ENCODE data around the gene KIF6. TPM values are rescaled to one million over a fixed set of nuclear protein-coding genes. Genes with fewer than 3 reads are reported as not detected.

The KIF6 gene
- total and polyA plus RNA-seq, 2 of the 8 experiments (the other 6 are each of a cell fraction or from before 2014, with no cell fraction given): 0.53 to 0.65 TPM

GRCh38 chr6:39366931-39367618 lies 358.1 kb downstream of the KIF6 start (continued):
- TF ChIP-seq TCF12 (IDR thresholded peaks at IDR 0.05; ENCODE audit: low read depth, low read length) (no peak), BACH1 (IDR thresholded peaks at IDR 0.05; ENCODE audit: low read length) (no peak), MAFK (IDR thresholded peaks at IDR 0.05; ENCODE audit: low read depth, low read length) (no peak), SIX5 (IDR thresholded peaks at IDR 0.05; ENCODE audit: low read depth, low read length) (no peak), RBBP5 (IDR thresholded peaks at IDR 0.05; ENCODE audit: borderline replicate concordance, low read depth, low read length) (no peak), POLR2A (IDR thresholded peaks at IDR 0.05; ENCODE audit: control extremely low read depth in 1 of 2, low read depth in 2 of 2, low read length in 2 of 2) (no peak)
- TF ChIP-seq, protein P1, sequence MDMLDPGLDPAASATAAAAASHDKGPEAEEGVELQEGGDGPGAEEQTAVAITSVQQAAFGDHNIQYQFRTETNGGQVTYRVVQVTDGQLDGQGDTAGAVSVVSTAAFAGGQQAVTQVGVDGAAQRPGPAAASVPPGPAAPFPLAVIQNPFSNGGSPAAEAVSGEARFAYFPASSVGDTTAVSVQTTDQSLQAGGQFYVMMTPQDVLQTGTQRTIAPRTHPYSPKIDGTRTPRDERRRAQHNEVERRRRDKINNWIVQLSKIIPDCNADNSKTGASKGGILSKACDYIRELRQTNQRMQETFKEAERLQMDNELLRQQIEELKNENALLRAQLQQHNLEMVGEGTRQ (IDR thresholded peaks at IDR 0.05; ENCODE audit: low read length): no peak

All from H1 (cell line).